Urothelium cell line (cell line): Measurements from ENCODE around the gene NEK11.

Experiments used
- DNase-seq: peaks from one replicate; pipeline ENCODE4 v3.0.0; 2011; ENCODE audit warnings: low spot score, mixed read lengths
- FAIRE-seq: peaks from 2 replicates; lab custom pipeline; 2011; peaks lifted over from hg19 to GRCh38; lab: Jason Lieb, UNC

Gene NEK11

GRCh38 chr3:131114256-131114655, 87.6 kb downstream of the NEK11 start:
- FAIRE-seq = no peak
- DNase-seq = no peak

DNA sequence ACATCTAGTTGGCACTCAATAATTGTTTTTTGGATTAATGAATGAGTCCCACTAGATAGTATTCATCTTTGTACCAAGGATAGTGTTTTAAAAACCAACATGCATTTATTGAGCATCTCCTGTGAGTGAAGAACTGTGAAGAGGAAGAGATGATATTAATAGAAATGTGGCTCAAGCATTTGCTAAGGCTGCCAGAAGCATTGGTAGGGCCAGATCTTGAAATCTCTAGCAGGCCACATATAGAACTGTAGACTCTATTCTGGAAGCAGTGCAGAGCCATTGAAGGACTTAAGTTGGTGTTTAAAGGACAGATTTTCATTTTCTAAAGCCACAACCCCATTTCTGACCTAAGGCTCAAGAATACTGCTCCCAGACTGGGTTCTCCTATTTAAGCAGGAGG, 99.0 kb downstream of the NEK11 start:
- FAIRE-seq (no peak), DNase-seq (no peak)

DNA sequence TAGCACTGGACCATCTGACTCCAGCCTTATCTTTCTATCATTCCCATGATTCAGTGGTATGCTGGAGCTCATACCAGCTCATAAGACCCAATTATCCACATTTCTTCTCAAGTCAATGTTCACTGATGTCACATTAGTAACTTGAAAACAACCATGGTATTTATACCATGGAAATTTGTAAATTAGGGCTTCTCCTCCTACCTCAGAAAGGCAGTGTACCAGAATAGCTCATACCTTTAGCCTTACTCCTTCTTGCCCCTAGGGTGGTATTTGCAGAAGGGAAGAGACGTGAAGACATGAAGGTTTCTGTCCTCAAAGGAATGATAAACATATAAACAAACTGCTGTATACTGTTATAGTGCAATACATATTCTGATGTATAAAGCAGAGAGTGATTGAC, 114.2 kb downstream of the NEK11 start:
- DNase-seq = no peak
- no peak for FAIRE-seq

DNA sequence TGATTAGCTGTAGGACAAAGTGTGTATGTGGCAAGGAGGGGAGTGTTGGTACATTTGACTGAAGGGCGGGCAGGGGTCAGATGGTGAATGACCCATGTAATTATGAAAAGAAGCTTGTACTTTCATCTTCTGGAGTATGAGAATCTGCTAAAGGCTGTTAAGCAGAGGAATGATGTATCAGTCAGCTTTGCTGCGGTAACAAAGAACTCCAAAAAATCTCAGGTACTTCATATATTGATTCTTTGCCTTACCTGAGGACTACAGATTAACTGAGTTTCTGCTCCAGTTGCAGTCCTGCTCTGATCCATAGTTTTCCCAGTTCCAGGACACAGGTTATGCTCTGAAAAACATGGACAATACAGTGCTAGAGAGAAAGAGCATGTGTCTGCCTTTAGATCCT, 115.1 kb downstream of the NEK11 start:
- FAIRE-seq (no peak), DNase-seq (no peak)

- DNase-seq = no peak
- FAIRE-seq = no peak
Measured at GRCh38 chr3:131142580-131142979, 115.9 kb downstream of the NEK11 start.

DNA sequence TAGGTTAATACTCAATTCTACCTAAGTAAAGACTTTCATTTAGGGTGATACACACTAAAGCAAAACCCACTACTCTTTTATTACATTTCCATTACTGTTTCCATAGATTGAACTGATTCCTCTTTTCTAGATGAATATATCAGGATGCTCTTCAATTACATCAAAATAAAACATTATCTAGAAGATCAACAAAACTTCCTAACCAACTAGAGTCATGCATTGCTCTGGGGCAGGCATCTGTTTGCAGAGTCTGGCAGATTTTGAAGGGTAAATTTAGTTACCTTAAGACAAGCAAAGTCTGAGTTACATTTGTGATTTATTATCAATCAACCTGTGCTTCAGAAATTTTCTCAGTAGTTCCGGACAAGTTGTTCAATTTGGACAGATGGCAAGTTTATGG, 117.1 kb downstream of the NEK11 start:
- FAIRE-seq = no peak
- no peak for DNase-seq

DNA sequence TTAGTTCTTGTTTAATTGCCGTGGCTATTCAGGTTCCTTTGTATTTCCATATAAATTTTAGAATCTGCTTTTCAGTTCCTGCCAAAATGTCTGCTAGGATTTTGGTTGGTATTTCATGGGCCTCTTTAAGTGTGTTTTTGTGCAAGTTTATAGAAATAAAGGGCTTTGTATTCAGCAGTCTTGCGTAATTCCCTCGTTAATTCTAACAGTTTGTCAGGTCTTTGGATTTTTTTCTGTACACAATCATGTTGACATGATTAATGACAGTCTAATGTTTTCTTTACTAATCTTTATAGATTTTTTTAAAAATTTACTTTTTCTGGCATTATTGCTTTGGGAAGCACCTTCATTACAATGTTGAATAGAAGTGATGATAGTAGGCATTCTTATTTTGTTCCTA, 120.9 kb downstream of the NEK11 start:
- DNase-seq (no peak), FAIRE-seq (no peak)

GRCh38 chr3:131158434-131158833, 131.8 kb downstream of the NEK11 start:
- FAIRE-seq = no peak

GRCh38 chr3:131162516-131162915, 135.8 kb downstream of the NEK11 start:
- FAIRE-seq (no peak), DNase-seq (no peak)

More at GRCh38 chr3:131158434-131158833, 131.8 kb downstream of the NEK11 start:
- no peak for DNase-seq

DNA sequence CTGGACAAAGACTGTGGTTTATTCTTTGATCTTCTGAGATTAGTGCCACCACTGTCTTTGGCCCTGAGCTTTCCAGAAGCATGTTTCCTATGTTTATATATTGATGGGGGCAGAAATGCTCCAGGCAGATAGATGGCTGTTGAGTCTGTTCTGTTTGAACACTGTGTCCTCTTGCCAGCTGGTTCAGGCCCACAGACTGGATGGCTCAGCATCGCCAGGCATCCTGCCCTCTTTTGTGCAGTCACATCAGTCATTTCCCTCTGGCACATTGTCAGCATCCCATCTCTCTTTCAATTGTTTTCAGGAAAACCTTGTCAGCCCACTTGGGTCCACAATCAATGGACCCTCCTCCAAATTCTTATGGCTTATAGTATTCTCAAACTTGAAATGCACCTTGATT, 141.2 kb downstream of the NEK11 start:
- no peak for DNase-seq
- FAIRE-seq = no peak

GRCh38 chr3:131169331-131169730, 142.7 kb downstream of the NEK11 start:
- DNase-seq (no peak), FAIRE-seq (no peak)

DNA sequence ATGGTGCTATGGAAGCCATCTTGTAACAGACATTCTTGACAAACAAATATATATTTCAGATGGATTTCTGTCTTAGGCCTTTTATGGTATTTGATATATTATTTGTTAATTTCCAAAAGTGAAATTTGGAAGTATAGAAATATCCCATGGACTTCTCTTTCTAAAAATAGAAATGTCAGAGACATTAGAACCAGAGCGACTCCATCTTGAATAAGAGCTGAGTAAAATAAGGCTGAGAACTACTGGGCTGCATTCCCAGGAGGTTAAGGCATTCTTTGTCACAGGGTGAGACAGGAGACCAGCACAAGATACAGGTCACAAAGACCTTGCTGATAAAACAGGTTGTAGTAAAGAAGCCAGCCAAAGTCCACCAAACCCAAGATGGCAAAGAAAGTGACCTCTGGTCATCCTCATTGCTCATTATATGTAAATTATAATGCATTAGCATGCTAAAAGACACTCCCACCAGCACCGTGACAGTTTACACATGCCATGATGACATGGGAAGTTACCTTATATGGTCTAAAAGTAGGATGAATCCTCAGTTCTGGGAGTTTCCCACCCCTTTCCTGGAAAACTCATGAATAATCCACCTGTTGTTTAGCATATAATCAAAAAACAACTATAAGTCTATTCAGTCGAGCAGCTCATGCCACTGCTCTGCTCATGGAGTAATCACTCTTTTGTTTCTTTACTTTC, 146.0 kb downstream of the NEK11 start:
- FAIRE-seq (no peak), DNase-seq (no peak)

- FAIRE-seq = no peak
- DNase-seq = no peak
Measured at GRCh38 chr3:131174752-131175151, 148.1 kb downstream of the NEK11 start.

GRCh38 chr3:131178710-131179375, 152.2 kb downstream of the NEK11 start:
- DNase-seq = no peak
- FAIRE-seq = peak; percentile 44

DNA sequence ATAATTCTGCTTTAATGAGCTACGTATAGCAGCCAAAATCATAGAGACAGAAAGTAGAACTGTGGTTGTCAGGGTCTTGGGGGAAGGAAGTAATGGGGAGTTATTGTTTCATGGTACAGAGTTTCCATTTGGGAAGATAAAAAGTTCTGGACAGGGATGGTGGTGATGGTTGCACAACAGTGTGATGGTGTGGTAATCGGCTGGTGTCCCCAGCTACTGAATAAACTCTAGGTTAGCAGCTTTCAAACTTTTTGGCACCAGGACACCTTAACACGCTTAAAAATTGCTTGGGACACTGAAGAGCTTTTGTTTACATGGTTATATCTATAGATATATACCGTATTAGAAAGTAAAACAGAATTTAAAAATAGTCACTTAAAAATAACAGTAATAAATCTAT, 166.0 kb downstream of the NEK11 start:
- no peak for DNase-seq
- FAIRE-seq = no peak

- no peak for DNase-seq
- no peak for FAIRE-seq
Measured at GRCh38 chr3:131193641-131194238, 167.1 kb downstream of the NEK11 start.

DNA sequence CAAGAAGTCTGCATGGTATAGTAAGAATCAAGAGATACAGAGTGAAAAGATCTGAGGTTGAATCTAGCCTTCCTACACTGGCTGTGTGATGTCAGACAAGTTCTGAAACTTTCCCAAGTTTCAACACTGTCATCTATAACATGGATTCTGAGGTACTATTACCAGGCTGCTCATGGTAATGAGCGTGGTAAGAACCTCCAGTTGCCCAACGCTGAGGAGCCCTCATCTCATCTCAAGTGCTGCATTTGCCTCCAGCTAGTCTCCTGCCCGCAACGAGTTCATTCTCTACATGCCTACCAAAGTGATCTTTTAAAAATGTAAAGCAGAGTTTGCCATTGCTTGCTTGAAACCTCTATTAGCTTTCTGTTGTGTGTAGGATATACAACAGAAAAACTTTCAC, 168.1 kb downstream of the NEK11 start:
- no peak for DNase-seq
- no peak for FAIRE-seq

- DNase-seq = no peak
- no peak for FAIRE-seq
Measured at GRCh38 chr3:131200636-131201199, 174.0 kb downstream of the NEK11 start.

DNA sequence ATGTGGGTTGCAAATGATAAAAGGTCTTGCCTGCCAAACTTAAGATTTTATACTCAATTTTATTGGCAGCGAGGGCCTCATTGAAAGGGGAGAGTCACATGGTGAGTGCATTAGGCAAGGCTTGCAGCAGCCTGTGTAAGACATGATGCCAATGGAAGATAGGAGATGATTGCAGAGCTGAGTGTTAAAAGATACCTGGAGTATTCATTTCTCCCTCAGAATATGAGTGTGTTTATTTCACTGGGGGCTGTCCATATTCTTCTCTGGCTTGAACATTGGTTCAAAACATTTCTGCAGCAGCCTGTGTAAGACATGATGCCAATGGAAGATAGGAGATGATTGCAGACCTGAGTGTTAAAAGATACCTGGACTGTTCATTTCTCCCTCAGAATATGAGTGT, 189.7 kb downstream of the NEK11 start:
- DNase-seq = no peak
- FAIRE-seq = peak; percentile 46

DNA sequence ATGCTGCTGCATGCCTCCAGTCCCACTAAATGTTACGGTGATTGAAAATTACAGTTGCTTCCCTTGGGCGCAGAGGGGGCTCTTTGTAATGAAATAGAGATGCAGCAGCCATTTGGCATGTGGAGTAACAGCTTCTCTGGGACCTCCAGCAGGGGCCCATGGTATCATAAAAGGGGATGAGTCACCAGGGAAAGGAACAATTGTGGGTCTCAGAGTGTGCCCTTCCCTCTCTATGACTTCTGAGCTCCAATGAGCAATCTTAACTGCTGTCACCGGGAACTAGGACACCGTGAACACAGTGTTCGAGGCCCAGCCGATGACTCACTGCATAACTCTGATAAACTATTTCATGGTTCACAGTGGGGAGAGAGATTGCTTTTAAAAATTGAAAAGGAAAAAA, 190.1 kb downstream of the NEK11 start:
- DNase-seq (peak; percentile 77), FAIRE-seq (no peak)

DNA sequence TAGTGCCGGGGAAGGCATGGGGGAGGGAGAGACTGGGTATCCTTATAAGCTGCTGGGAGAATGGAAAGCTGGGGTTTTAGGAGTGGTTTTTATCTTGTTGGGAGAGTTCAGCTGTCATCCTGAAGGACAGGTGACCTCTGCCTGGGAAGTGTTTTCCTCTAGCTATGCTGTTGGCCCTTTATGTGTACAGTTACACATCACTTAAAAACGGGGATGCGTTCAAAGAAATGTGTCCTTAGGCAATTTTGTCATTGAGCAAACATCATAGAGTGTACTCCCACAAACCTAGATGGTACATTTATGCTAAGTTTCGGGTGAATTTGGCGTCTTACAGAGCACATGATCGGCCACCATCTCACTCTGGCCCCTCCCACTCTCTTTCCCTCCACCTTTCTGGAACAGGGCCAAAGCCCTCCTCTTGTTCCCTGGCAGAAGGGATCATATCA, 190.6 kb downstream of the NEK11 start:
- FAIRE-seq = no peak
- DNase-seq = peak; percentile 40

- no peak for FAIRE-seq
- peak; percentile 17 for DNase-seq
Measured at GRCh38 chr3:131218196-131218595, 191.5 kb downstream of the NEK11 start.
